PC-9 (cell line): ENCODE data around the gene PRR19. TPM values are rescaled to one million over a fixed set of nuclear protein-coding genes. Genes with fewer than 3 reads are reported as not detected.
"Not testable (repeated sequence)": the region's sequence is repeated elsewhere in the genome, so short reads cannot be mapped to it uniquely, and the experiment has no call there.

ENCODE experiments used
- BruUV-seq: library from RNA; stranded (reverse); fragments of 400-500 nt; replicated peaks from 2 replicates; lab custom pipeline; 2021; lab: Mats Ljungman, UMichigan
- CTCF ChIA-PET: fragments of 300-600 bp; sonication (Branson Sonifier 250); formaldehyde crosslinking; loops from one replicate; lab custom pipeline; 2022; ENCODE audit warnings: antibody characterized with exemption; lab: Charles Lee
- POLR2A ChIA-PET: fragments of 300-600 bp; sonication (Branson Sonifier 250); formaldehyde crosslinking; loops from one replicate; lab custom pipeline; 2022; ENCODE audit warnings: antibody characterized with exemption; ENCODE audit not compliant: unreplicated experiment; lab: Charles Lee
- DNase-seq, 2 experiments: peaks; one replicate each; pipeline versions ENCODE4 v3.0.0 to v3.0.0-alpha.2; 2015 to 2022; ENCODE audit warnings: mixed read lengths in 1 of 2
- H2AFZ ChIP-seq: fragments of 200-600 bp; sonication (generic); 2 replicates; pipeline ENCODE4 v1.8.1; 2017; ENCODE audit warnings: antibody characterized with exemption
- H3F3A ChIP-seq: fragments of 200-600 bp; sonication (generic); 2 replicates; pipeline ENCODE4 v1.8.1; 2017; ENCODE audit warnings: antibody characterized with exemption, mild to moderate bottlenecking, low read depth; ENCODE audit not compliant: insufficient read depth
- H3K27ac ChIP-seq: fragments of 200-600 bp; sonication (generic); 2 replicates; pipeline ENCODE4 v1.6.1; 2016; ENCODE audit warnings: mixed run types
- H3K27me3 ChIP-seq: fragments of 200-600 bp; sonication (generic); 2 replicates; pipeline ENCODE4 v1.6.1; 2016; ENCODE audit warnings: low read depth, mixed run types; ENCODE audit not compliant: insufficient read depth
- H3K36me3 ChIP-seq: fragments of 200-600 bp; sonication (generic); 2 replicates; pipeline ENCODE4 v1.6.1; 2016; ENCODE audit warnings: low read depth, mixed run types
- H3K4me1 ChIP-seq: fragments of 200-600 bp; sonication (generic); replicated peaks from 2 replicates; pipeline ENCODE4 v1.6.1; 2016; ENCODE audit warnings: mixed run types; ENCODE audit not compliant: insufficient read depth
- H3K4me2 ChIP-seq: fragments of 200-600 bp; sonication (generic); 2 replicates; pipeline ENCODE4 v1.6.1; 2017; ENCODE audit warnings: mixed run types
- H3K4me3 ChIP-seq: fragments of 200-600 bp; sonication (generic); 2 replicates; pipeline ENCODE4 v1.6.1; 2016; ENCODE audit warnings: mixed run types
- H3K79me2 ChIP-seq: fragments of 200-600 bp; sonication (generic); 2 replicates; pipeline ENCODE4 v1.6.1; 2017; ENCODE audit warnings: low read depth, mixed run types
- H3K9me2 ChIP-seq: fragments of 200-600 bp; sonication (generic); 2 replicates; pipeline ENCODE4 v1.8.1; 2017; ENCODE audit warnings: mild to moderate bottlenecking; ENCODE audit not compliant: insufficient read depth
- H3K9me3 ChIP-seq: fragments of 200-600 bp; sonication (generic); 2 replicates; pipeline ENCODE4 v1.8.1; 2016; ENCODE audit warnings: low read depth; ENCODE audit not compliant: insufficient read depth
- H4K20me1 ChIP-seq: fragments of 200-600 bp; sonication (generic); 2 replicates; pipeline ENCODE4 v1.8.1; 2017; ENCODE audit not compliant: insufficient read depth
- CTCF ChIP-seq: fragments of 200-600 bp; sonication (generic); conservative IDR thresholded peaks from 2 replicates; pipeline ENCODE4 v1.6.1; 2017; ENCODE audit warnings: mixed run types, antibody characterized with exemption, mild to moderate bottlenecking, moderate library complexity
- EZH2 ChIP-seq: fragments of 200-600 bp; sonication (generic); IDR thresholded peaks from 2 replicates; pipeline ENCODE4 v1.8.0; 2017; ENCODE audit warnings: antibody characterized with exemption, low read depth
- intact Hi-C: fragments of 100-400 bp; cut with micrococcal nuclease; formaldehyde crosslinking; loops from one replicate; pipeline ENCODE4 v1.10.0; 2022; ENCODE audit not compliant: unreplicated experiment
- total RNA-seq: library from RNA; stranded (reverse); gene quantifications from 2 replicates; pipeline ENCODE4 v1.2.3, GENCODE V29; 2021

The PRR19 gene
- total RNA-seq, 1 experiment from 2014 or later, result 0.85 TPM

GRCh38 chr19:42335374-42335936 is 33.5 kb downstream of the PRR19 start:
- ChIA-PET CTCF (no interaction called here), POLR2A (no interaction called here)
- no peaks in the 10 kb centered on the region; the same call in 1 of the 2 replicates for H3K36me3 ChIP-seq
- no peaks in the 10 kb centered on the region for H4K20me1 ChIP-seq
- H2AFZ ChIP-seq, result no peak overlapping the region
- H3K4me1 ChIP-seq, result no peaks in the 10 kb centered on the region
- no peaks in the 10 kb centered on the region for H3K27me3 ChIP-seq
- H3K4me2 ChIP-seq, result no peak overlapping the region
- no peaks in the 10 kb centered on the region for H3K79me2 ChIP-seq
- no peaks in the 10 kb centered on the region for H3F3A ChIP-seq
- H3K27ac ChIP-seq, result no peak overlapping the region
- H3K9me2 ChIP-seq, result no peaks in the 10 kb centered on the region
- no peak for DNase-seq
- TF ChIP-seq EZH2 (no peak), CTCF (no peak)
- H3K9me3 ChIP-seq, result no peaks in the 10 kb centered on the region
- intact Hi-C loops, result no loop called here
- BruUV-seq, result no TSS peak
- H3K4me3 ChIP-seq, result no peak overlapping the region

GRCh38 chr19:42335971-42336370 is 34.0 kb downstream of the PRR19 start:
- intact Hi-C loops, result no loop called here

GRCh38 chr19:42339126-42339860 is 37.4 kb downstream of the PRR19 start:
- H3K27ac ChIP-seq, H3F3A ChIP-seq, DNase-seq, H3K36me3 ChIP-seq, H3K9me2 ChIP-seq, POLR2A ChIA-PET, intact Hi-C loops, H3K79me2 ChIP-seq, H4K20me1 ChIP-seq, H3K4me2 ChIP-seq, H3K4me1 ChIP-seq, CTCF ChIA-PET, H3K27me3 ChIP-seq, H2AFZ ChIP-seq, BruUV-seq, H3K9me3 ChIP-seq, H3K4me3 ChIP-seq: not testable (repeated sequence)

More at GRCh38 chr19:42335971-42336370, 34.0 kb downstream of the PRR19 start:
- Histone ChIP-seq H3F3A (no peaks in the 10 kb centered on the region), H3K9me2 (no peaks in the 10 kb centered on the region), H3K4me2 (no peak overlapping the region), H3K4me1 (no peaks in the 10 kb centered on the region), H2AFZ (no peak overlapping the region), H3K27ac (no peak overlapping the region), H3K36me3 (no peaks in the 10 kb centered on the region; the same call in 1 of the 2 replicates), H3K4me3 (no peak overlapping the region), H3K27me3 (no peaks in the 10 kb centered on the region), H3K79me2 (no peaks in the 10 kb centered on the region), H3K9me3 (no peaks in the 10 kb centered on the region), H4K20me1 (no peaks in the 10 kb centered on the region)
- BruUV-seq, result no TSS peak
- no peak for DNase-seq
- ChIA-PET POLR2A (no interaction called here), CTCF (no interaction called here)
- TF ChIP-seq EZH2, result no peak
- TF ChIP-seq CTCF, result no peak

- H3K4me3 ChIP-seq, H3K9me2 ChIP-seq, H3K79me2 ChIP-seq, H3K4me1 ChIP-seq, H3F3A ChIP-seq, CTCF ChIA-PET, H3K9me3 ChIP-seq, H3K27me3 ChIP-seq, BruUV-seq, H3K4me2 ChIP-seq, POLR2A ChIA-PET, H2AFZ ChIP-seq, intact Hi-C loops, H3K36me3 ChIP-seq, H4K20me1 ChIP-seq, DNase-seq, H3K27ac ChIP-seq: not testable (repeated sequence)
Observed at GRCh38 chr19:42339922-42340321, 38.0 kb downstream of the PRR19 start.
